ENCODE measurements around the gene ZNF408.

DNA sequence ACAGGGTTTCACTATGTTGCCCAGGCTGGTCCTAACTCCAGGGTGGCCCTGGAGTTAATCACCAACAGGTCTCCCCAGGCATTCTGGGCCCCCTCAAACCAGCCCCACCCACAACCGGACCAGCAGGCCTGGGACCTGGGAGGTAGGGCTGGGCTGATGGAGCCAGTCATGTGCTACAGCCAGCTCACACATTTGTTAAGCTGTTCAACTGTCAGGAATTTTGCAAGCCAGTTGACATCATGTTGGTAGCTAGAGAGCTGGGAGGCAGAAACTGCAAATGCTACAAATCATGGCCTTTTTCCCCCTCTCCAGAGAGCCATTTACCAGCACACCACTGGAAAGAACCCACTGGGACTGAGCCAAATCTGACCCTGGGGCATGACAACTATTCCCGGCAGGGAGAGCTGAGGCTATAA is 7.2 kb upstream of the ZNF408 start:
- TF ChIP-seq, protein P1, sequence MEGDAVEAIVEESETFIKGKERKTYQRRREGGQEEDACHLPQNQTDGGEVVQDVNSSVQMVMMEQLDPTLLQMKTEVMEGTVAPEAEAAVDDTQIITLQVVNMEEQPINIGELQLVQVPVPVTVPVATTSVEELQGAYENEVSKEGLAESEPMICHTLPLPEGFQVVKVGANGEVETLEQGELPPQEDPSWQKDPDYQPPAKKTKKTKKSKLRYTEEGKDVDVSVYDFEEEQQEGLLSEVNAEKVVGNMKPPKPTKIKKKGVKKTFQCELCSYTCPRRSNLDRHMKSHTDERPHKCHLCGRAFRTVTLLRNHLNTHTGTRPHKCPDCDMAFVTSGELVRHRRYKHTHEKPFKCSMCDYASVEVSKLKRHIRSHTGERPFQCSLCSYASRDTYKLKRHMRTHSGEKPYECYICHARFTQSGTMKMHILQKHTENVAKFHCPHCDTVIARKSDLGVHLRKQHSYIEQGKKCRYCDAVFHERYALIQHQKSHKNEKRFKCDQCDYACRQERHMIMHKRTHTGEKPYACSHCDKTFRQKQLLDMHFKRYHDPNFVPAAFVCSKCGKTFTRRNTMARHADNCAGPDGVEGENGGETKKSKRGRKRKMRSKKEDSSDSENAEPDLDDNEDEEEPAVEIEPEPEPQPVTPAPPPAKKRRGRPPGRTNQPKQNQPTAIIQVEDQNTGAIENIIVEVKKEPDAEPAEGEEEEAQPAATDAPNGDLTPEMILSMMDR (IDR thresholded peaks at IDR 0.05) = no peak
- no peak for TF ChIP-seq POLR2A (IDR thresholded peaks at IDR 0.05)
